ENCODE data around the gene ZBTB20.

ZBTB20 gene

GRCh38 chr3:115018694-115019093 is 128.4 kb downstream of the ZBTB20 start:
- DNase-seq, result no peak

DNA sequence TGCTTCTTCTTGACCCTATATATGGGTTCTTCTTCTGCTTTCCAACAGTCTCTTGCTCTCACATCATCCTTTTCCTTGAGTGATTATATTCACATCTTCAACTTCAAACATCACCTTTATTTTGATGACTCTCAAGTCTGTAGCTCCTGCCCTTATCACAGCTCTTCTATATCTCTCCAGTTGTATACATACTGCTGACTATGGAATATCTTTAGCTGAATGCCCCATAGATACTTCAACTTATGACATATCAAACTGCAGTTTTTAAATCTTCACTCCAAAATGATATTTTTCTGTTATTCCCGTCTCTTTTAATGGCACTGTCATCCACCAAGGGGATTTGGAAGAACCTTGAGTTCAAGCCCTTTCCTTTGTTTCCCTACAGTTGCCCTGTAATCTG is 139.1 kb downstream of the ZBTB20 start:
- DNase-seq, result no peak

DNA sequence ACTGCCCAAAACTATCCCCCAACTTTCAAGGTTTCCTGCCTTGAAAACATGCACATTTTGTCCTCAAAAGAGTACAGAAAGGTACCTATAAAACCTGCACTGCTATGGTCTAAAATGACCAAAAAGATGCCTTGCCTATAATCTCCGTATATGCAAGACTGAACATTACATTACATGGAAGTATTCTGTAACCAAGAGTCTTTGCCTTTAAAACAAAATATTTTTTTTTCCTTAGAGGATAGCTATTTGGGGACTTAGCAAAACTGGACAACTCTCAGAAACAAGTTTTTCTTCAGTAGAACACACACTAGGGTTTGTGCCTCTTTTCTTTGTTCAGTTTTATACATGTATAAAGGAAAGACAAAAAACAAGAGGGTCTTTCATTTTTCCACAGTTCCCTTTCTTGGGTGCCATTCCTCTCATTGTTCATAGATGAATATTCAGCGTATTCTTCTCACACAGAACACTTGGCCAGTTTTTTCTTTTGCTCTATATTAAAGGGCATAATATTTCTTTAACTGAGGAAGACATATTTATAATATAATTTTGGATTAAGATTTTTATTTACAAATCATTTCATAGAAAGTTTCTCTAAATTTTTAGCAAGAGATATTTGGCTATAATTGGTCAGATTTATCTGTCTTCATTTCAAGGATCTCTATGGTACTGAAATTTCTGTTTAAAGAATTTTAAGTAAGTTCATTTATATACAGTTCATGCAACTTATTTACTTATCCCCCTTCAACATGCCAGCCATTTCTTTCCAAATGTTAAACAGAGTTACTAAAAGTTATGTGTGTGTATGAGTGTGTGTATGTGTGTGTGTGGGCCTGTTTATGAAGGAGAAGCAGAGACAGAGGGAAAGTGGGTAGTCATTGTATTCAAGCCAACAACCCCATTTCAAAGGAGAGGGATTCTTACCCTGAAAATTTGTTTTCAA is 142.6 kb downstream of the ZBTB20 start:
- no peak for DNase-seq

- DNase-seq, result no peak
Measured at GRCh38 chr3:114998971-114999579, 148.0 kb downstream of the ZBTB20 start.

DNA sequence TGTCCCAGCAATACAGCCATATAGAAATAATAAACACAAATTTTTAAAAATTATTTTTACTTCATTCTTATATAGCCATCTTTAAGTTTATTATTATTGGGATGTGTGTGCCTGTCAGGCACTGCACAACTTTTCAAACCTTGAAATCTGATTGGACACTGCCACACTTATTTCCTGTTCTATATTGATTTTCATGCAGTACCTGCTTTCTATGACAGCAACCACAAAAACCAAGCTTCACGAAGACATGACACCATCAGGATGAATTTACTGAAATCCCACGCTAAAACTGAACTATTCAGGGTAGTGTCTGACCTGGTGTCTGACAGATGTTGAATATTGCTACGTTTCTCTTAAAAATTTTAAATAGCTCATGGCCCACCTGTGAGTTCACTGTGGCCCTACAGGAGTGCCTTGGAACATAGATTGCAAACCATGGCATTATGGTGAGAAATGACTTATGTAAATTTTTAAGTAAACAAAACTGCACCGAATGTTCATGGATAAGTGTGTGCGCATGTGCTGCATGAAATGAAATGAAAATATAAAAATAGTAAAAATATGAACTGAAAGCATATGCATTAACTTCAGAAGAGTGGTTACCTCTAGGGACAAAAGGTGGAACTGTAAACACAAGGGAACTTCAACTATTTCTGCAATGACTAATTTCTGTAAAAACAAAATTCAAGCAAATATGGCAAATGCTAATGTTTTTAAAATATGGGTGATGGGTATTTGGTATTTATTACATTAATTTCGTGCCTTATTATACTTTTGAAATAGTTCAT is 152.3 kb downstream of the ZBTB20 start:
- no peak for DNase-seq

GRCh38 chr3:114985776-114986175 is 161.3 kb downstream of the ZBTB20 start:
- DNase-seq, result no peak

DNA sequence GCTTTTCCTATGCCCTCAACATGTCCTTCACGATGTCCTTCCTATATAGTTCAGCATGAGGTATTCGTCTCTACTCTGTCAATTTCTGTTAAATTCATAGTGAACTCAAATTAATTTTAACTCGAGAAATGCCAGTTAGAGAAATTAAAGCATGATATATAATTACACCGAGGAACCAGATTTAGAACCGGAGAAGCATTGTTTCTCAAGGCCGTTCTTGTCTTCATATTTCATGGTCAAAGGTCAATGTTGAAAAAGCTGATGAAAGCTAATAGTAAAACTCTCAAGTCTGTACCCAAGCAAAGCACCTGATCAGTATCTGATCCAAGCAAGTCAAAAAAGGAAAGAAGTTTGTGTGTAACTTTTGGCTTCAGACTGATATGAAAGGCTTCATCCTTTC is 163.8 kb downstream of the ZBTB20 start:
- no peak for DNase-seq

DNA sequence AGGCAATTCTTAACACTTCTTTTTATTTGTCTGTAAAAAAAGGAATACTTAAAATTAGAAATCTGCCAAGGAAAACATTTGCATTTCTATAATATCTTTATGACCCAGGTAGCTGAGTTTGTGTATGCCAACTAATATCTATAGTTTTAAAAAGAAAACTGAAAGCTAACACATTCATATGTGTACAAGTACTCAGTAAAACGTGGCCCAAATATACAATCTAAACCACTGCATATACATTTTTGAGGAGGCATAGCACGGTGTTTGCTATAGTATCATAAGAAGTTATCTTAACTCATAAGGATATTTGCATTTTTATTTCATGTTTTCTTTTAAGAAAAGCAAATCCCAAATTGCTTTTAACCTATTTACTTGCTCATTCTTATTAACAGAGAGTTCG is 172.7 kb downstream of the ZBTB20 start:
- DNase-seq, result no peak

GRCh38 chr3:114973536-114973935 is 173.6 kb downstream of the ZBTB20 start:
- no peak for DNase-seq

GRCh38 chr3:114967168-114967567 is 179.9 kb downstream of the ZBTB20 start:
- DNase-seq, result no peak

- DNase-seq, result no peak
Measured at GRCh38 chr3:114962189-114962588, 184.9 kb downstream of the ZBTB20 start.

- DNase-seq, result no peak
Measured at GRCh38 chr3:114958930-114959329, 188.2 kb downstream of the ZBTB20 start.

GRCh38 chr3:114953800-114954199 is 193.3 kb downstream of the ZBTB20 start:
- DNase-seq, result no peak

GRCh38 chr3:114953215-114953799 is 193.8 kb downstream of the ZBTB20 start:
- no peak for DNase-seq

GRCh38 chr3:114942773-114943172 is 204.3 kb downstream of the ZBTB20 start:
- DNase-seq, result no peak

DNA sequence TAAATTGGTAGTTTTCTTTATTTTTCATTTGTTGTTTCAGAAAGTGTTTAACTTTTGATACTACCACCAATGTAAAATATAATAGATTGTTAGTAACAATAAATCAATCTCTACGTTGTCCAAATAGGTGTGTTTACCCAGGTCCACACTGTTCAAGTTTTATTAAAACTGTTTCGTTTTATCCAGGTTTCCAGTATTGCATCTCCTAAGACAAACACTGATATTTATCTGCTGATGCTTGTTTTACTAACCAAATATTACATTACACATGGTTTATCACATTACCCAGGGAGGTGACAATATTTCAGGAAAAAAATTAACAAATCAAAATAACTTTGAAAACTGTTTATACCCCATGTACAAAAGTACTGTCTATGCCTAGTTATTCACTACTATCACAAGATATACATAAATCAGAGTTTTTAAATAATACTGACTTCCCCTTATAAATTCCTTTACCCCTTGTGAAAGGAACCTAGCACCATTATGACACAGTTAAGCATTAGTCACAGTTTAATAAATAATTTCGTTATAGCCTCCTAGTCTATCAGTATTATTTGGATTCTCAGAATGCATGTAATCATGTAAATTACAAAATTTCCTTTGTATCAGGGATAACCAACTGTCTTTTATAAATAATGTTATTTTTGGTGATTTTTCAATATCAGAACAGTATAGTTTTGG is 205.3 kb downstream of the ZBTB20 start:
- DNase-seq, result no peak

DNA sequence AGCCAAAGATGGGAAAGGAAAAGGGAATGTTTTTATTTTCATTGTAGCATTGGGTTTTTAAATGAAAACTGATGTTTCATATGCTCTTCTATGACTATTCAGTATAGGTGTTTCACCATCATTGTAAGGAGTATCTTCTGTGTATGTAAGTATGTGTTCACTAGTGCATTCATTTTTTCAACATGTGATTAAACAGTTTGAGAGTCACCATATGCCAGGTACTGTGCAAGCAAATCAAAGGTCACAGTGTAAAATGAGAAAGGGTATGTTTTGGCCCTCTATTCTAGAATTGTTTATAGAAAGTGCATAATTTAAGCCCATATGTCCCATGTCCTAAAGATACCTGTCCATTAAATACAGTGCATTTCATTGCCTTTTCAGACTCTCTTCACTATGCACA is 207.2 kb downstream of the ZBTB20 start:
- DNase-seq, result no peak

DNA sequence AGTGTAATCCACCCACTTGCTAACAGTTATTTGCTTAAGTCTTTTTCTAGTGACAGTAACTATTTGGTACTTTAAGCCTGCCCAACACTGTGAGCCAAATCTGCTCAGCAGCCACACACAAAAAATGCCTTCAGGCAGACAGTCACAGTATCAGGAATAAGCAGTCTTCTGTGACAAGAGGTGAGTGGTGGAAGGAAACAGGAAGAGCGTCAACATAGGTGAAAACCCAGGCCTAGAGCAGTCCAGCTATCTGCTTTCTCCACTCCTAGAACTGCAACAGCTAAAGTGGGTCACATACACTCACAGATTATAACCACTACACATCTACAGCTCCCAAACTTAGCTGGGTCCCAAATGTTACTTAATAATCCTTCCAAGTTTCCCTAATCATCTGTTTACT is 213.7 kb downstream of the ZBTB20 start:
- DNase-seq, result no peak

- DNase-seq, result no peak
Measured at GRCh38 chr3:114929971-114930732, 216.9 kb downstream of the ZBTB20 start.

DNA sequence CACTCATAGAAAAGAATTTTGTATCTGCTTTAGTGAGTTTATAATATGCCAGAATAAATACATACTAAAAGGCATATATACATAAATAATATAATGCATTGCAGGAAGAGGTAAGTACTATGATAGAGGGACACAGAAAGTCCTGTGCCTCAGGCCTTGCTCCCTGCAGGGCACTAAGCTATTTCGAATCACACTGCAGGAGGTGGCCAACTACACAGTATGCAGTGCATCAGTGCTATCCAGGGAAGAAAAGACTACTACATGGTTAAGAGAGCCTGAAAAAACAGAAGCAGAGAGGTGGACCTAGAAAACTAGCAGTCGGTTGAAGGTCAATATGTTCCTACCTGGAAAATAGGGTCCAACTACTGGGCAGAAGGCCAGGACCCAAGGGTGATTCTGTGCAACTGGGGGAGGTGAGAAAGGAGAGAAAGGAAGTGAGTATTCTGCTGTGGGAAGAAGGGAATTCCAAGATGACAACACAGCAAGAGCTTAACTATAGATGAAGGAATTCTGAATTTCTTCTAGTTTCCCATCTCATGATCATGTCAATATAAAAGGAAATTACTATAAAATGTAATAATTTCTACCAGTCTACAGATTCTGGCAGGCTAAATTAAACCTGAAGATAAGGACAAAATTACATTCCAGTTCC is 218.0 kb downstream of the ZBTB20 start:
- DNase-seq, result no peak

- no peak for DNase-seq
Measured at GRCh38 chr3:114904633-114905032, 242.5 kb downstream of the ZBTB20 start.

Data from CD4-positive, alpha-beta T cell treated with Interleukin-17A for 1 hour (primary cell).